ENCODE results near the gene TPO. TPM values are rescaled to one million over a fixed set of nuclear protein-coding genes. Genes with fewer than 3 reads are reported as not detected.

TPO gene
- total RNA-seq, 1 experiment from 2014 or later, result not detected

- Mint-ChIP-seq H3K36me3 (ENCODE audit: insufficient read depth in 1 of 3, low read depth in 3 of 3) (no peaks in the 10 kb centered on the region; a peak in 1 of 7 replicates), H3K9me3 (no peaks in the 10 kb centered on the region; a peak in 2 of 5 replicates), H3K27ac (peak overlapping the region in 2 of 3 experiments; percentile 19 to 53; a peak in 2 of 7 replicates), H3K27me3 (ENCODE audit: low read depth) (no peaks in the 10 kb centered on the region), H3K4me1 (peaks cover 0 to 3% of the 10 kb centered on the region in 2 experiments; a peak in 1 of 4 replicates), H3K4me3 (no peak overlapping the region; a peak in 1 of 5 replicates)
- no peak overlapping the region for H3T11ph ChIP-seq (ENCODE audit: low read length)
- no peak overlapping the region for H4K5ac ChIP-seq (ENCODE audit: insufficient read length, low read depth, low read length)
- H2AFZ ChIP-seq (ENCODE audit: low read length), result no peak overlapping the region
- no peak overlapping the region for H2BK12ac ChIP-seq (ENCODE audit: insufficient read length, low read depth, low read length)
- H2BK20ac ChIP-seq (ENCODE audit: low read depth, low read length, poor library complexity, severe bottlenecking), result no peak overlapping the region
- H3K23ac ChIP-seq (ENCODE audit: insufficient read length, low read depth, low read length), result no peak overlapping the region
- no peak for DNase-seq
- H3K79me2 ChIP-seq (ENCODE audit: insufficient read depth, low read length), result no peaks in the 10 kb centered on the region
- H3K4me2 ChIP-seq (ENCODE audit: insufficient read depth, insufficient read length, low read length), result no peak overlapping the region
- no peak overlapping the region for H4K8ac ChIP-seq (replicated peaks; ENCODE audit: insufficient read length, low read depth, low read length)
- H2BK15ac ChIP-seq (ENCODE audit: low read depth, low read length), result no peak overlapping the region
- no peak overlapping the region for H3K9ac ChIP-seq (ENCODE audit: extremely low read depth, insufficient read length, low read length)
- H3K27me3 ChIP-seq (ENCODE audit: insufficient read depth, low read length), result no peaks in the 10 kb centered on the region
- H3K23me2 ChIP-seq (ENCODE audit: insufficient read length, low read depth, low read length, poor library complexity, severe bottlenecking), result no peaks in the 10 kb centered on the region
- no peak for TF ChIP-seq CTCF (conservative IDR thresholded peaks at IDR 0.05)
- H2AK5ac ChIP-seq (ENCODE audit: insufficient read length, low read length), result no peak overlapping the region
- no peaks in the 10 kb centered on the region for H3K79me1 ChIP-seq (ENCODE audit: insufficient read depth, low read depth, low read length, poor library complexity, severe bottlenecking)
- no peak overlapping the region for H3K4ac ChIP-seq (ENCODE audit: low read depth, low read length)
- no peak overlapping the region for H3K27ac ChIP-seq (ENCODE audit: insufficient read length, low read depth, low read length)
- no peak overlapping the region for H3K18ac ChIP-seq (ENCODE audit: insufficient read length, low read depth, low read length)
- H3K56ac ChIP-seq (ENCODE audit: insufficient read length, low read depth, low read length), result no peak overlapping the region
- no peak overlapping the region for H4K91ac ChIP-seq (ENCODE audit: insufficient read length, low read depth, low read length)
- no peak overlapping the region; the same call in 1 of the 2 replicates for H3K14ac ChIP-seq (ENCODE audit: insufficient read depth, low read length)
- H4K20me1 ChIP-seq (ENCODE audit: control insufficient read depth, insufficient read depth, insufficient read length), result no peaks in the 10 kb centered on the region
- no peaks in the 10 kb centered on the region for H3K4me1 ChIP-seq (ENCODE audit: insufficient read depth, low read length)
- H2BK5ac ChIP-seq (ENCODE audit: insufficient read length, low read length), result no peak overlapping the region
- no peak overlapping the region for H2BK120ac ChIP-seq (ENCODE audit: low read depth, low read length, poor library complexity, severe bottlenecking)
- WGBS (ENCODE audit: extremely low coverage, insufficient read length, low lambda C conversion rate), result no CpG with 5 or more reads among the region's 15 CpGs
- H3K9me3 ChIP-seq (ENCODE audit: control insufficient read depth, low read depth, low read length), result no peaks in the 10 kb centered on the region
Observed at GRCh38 chr2:1492711-1493430, 79.6 kb downstream of the TPO start.

Data from H9 (cell line).